ENCODE measurements around the gene TRMT112. TPM values are rescaled to one million over a fixed set of nuclear protein-coding genes. Genes with fewer than 3 reads are reported as not detected.

The TRMT112 gene
- total and polyA plus RNA-seq, 5 donors from 2014 or later, result 95.6 to 512 (median 478) TPM

- Mint-ChIP-seq H3K36me3 (peaks cover 4% of the 10 kb centered on the region), H3K4me3 (no peak overlapping the region), H3K27ac (no peak overlapping the region), H3K9me3 (no peaks in the 10 kb centered on the region), H3K27me3 (no peaks in the 10 kb centered on the region), H3K4me1 (peaks cover 0 to 33% (median 24%) of the 10 kb centered on the region in 4 donors)
- ATAC-seq (ENCODE audit: low read depth in 2 of 2), result peak in 1 of 2 donors; percentile 8
- Histone ChIP-seq H3K4me3 (ENCODE audit: low read depth, low read length) (no peak overlapping the region), H3K27me3 (ENCODE audit: control insufficient read depth, insufficient read depth, low read length) (no peaks in the 10 kb centered on the region), H3K36me3 (ENCODE audit: control insufficient read depth, insufficient read depth, low read length) (peaks cover 9% of the 10 kb centered on the region), H3K4me1 (ENCODE audit: control insufficient read depth, insufficient read depth, low read length, poor library complexity, severe bottlenecking) (peaks cover 18% of the 10 kb centered on the region), H3K27ac (ENCODE audit: insufficient read depth, low read length, poor library complexity, severe bottlenecking) (no peak overlapping the region), H3K9me3 (ENCODE audit: control insufficient read depth in 2 of 2, low read length in 2 of 2) (no peaks in the 10 kb centered on the region)
- DNase-seq, result peak in 1 of 3 donors; percentile 27
Observed at GRCh38 chr11:64334764-64335735, 17.7 kb upstream of the TRMT112 start.

- Mint-ChIP-seq H3K36me3 (peaks cover 4% of the 10 kb centered on the region), H3K9me3 (no peaks in the 10 kb centered on the region), H3K4me3 (peak overlapping the region in 1 of 4 donors; percentile 68), H3K4me1 (peaks cover 0 to 18% (median 14%) of the 10 kb centered on the region in 4 donors), H3K27ac (peak overlapping the region in 1 of 3 donors; percentile 9), H3K27me3 (no peaks in the 10 kb centered on the region)
- no peak for ATAC-seq (ENCODE audit: low read depth in 2 of 2)
- Histone ChIP-seq H3K36me3 (ENCODE audit: control insufficient read depth, insufficient read depth, low read length) (peaks cover 6% of the 10 kb centered on the region), H3K27ac (ENCODE audit: insufficient read depth, low read length, poor library complexity, severe bottlenecking) (no peak overlapping the region), H3K27me3 (ENCODE audit: control insufficient read depth, insufficient read depth, low read length) (no peaks in the 10 kb centered on the region), H3K4me1 (ENCODE audit: control insufficient read depth, insufficient read depth, low read length, poor library complexity, severe bottlenecking) (peaks cover 8% of the 10 kb centered on the region), H3K4me3 (ENCODE audit: low read depth, low read length) (no peak overlapping the region), H3K9me3 (ENCODE audit: control insufficient read depth in 2 of 2, low read length in 2 of 2) (no peaks in the 10 kb centered on the region)
- no peak for DNase-seq
Observed at GRCh38 chr11:64333556-64333955, 16.2 kb upstream of the TRMT112 start.

GRCh38 chr11:64331569-64332371 lies 14.4 kb upstream of the TRMT112 start:
- Mint-ChIP-seq H3K4me3 (peak overlapping the region in 2 of 4 donors; percentile 39 to 42), H3K36me3 (no peaks in the 10 kb centered on the region), H3K4me1 (peaks cover 0 to 7% (median 6%) of the 10 kb centered on the region in 4 donors), H3K27me3 (no peaks in the 10 kb centered on the region), H3K9me3 (no peaks in the 10 kb centered on the region), H3K27ac (peak overlapping the region in 2 of 3 donors; percentile 28 to 66)
- H3K27ac ChIP-seq (ENCODE audit: insufficient read depth, low read length, poor library complexity, severe bottlenecking), result no peak overlapping the region
- no peak overlapping the region for H3K4me3 ChIP-seq (ENCODE audit: low read depth, low read length)
- peaks cover 6% of the 10 kb centered on the region for H3K36me3 ChIP-seq (ENCODE audit: control insufficient read depth, insufficient read depth, low read length)
- H3K27me3 ChIP-seq (ENCODE audit: control insufficient read depth, insufficient read depth, low read length), result no peaks in the 10 kb centered on the region
- DNase-seq, result peak; percentile 42 to 82 (median 60)
- no peaks in the 10 kb centered on the region for H3K9me3 ChIP-seq (ENCODE audit: control insufficient read depth in 2 of 2, low read length in 2 of 2)
- H3K4me1 ChIP-seq (ENCODE audit: control insufficient read depth, insufficient read depth, low read length, poor library complexity, severe bottlenecking), result peaks cover 8% of the 10 kb centered on the region
- ATAC-seq (ENCODE audit: low read depth in 2 of 2), result peak; percentile 71 to 80

GRCh38 chr11:64330888-64331287 lies 13.5 kb upstream of the TRMT112 start:
- Mint-ChIP-seq H3K4me3 (no peak overlapping the region), H3K27ac (peak overlapping the region in 1 of 3 donors; percentile 66), H3K9me3 (no peaks in the 10 kb centered on the region), H3K27me3 (no peaks in the 10 kb centered on the region), H3K36me3 (no peaks in the 10 kb centered on the region), H3K4me1 (peaks cover 0 to 7% (median 6%) of the 10 kb centered on the region in 4 donors)
- ATAC-seq (ENCODE audit: low read depth in 2 of 2) (no peak), DNase-seq (no peak)
- H3K4me3 ChIP-seq (ENCODE audit: low read depth, low read length), result no peak overlapping the region
- H3K9me3 ChIP-seq (ENCODE audit: control insufficient read depth in 2 of 2, low read length in 2 of 2), result no peaks in the 10 kb centered on the region
- H3K4me1 ChIP-seq (ENCODE audit: control insufficient read depth, insufficient read depth, low read length, poor library complexity, severe bottlenecking), result peaks cover 8% of the 10 kb centered on the region
- H3K27me3 ChIP-seq (ENCODE audit: control insufficient read depth, insufficient read depth, low read length), result no peaks in the 10 kb centered on the region
- H3K27ac ChIP-seq (ENCODE audit: insufficient read depth, low read length, poor library complexity, severe bottlenecking), result no peak overlapping the region
- H3K36me3 ChIP-seq (ENCODE audit: control insufficient read depth, insufficient read depth, low read length), result peaks cover 6% of the 10 kb centered on the region

- H3K27me3 ChIP-seq (ENCODE audit: control insufficient read depth, insufficient read depth, low read length), result no peaks in the 10 kb centered on the region
- no peaks in the 10 kb centered on the region for H3K9me3 ChIP-seq (ENCODE audit: control insufficient read depth in 2 of 2, low read length in 2 of 2)
- Mint-ChIP-seq H3K27me3 (no peaks in the 10 kb centered on the region), H3K4me1 (peaks cover 0 to 7% (median 6%) of the 10 kb centered on the region in 4 donors), H3K36me3 (no peaks in the 10 kb centered on the region), H3K4me3 (peak overlapping the region in 2 of 4 donors; percentile 21 to 41), H3K27ac (no peak overlapping the region), H3K9me3 (no peaks in the 10 kb centered on the region)
- no peaks in the 10 kb centered on the region for H3K36me3 ChIP-seq (ENCODE audit: control insufficient read depth, insufficient read depth, low read length)
- H3K4me3 ChIP-seq (ENCODE audit: low read depth, low read length), result no peak overlapping the region
- peaks cover 8% of the 10 kb centered on the region for H3K4me1 ChIP-seq (ENCODE audit: control insufficient read depth, insufficient read depth, low read length, poor library complexity, severe bottlenecking)
- ATAC-seq (ENCODE audit: low read depth in 2 of 2) (no peak), DNase-seq (no peak)
- H3K27ac ChIP-seq (ENCODE audit: insufficient read depth, low read length, poor library complexity, severe bottlenecking), result no peak overlapping the region
Observed at GRCh38 chr11:64327993-64328392, 10.6 kb upstream of the TRMT112 start.

GRCh38 chr11:64327375-64327774 lies 10.0 kb upstream of the TRMT112 start:
- ATAC-seq (ENCODE audit: low read depth in 2 of 2) (no peak), DNase-seq (no peak)
- Histone ChIP-seq H3K4me1 (ENCODE audit: control insufficient read depth, insufficient read depth, low read length, poor library complexity, severe bottlenecking) (peaks cover 8% of the 10 kb centered on the region), H3K27me3 (ENCODE audit: control insufficient read depth, insufficient read depth, low read length) (no peaks in the 10 kb centered on the region), H3K9me3 (ENCODE audit: control insufficient read depth in 2 of 2, low read length in 2 of 2) (no peaks in the 10 kb centered on the region), H3K4me3 (ENCODE audit: low read depth, low read length) (no peak overlapping the region), H3K36me3 (ENCODE audit: control insufficient read depth, insufficient read depth, low read length) (no peaks in the 10 kb centered on the region), H3K27ac (ENCODE audit: insufficient read depth, low read length, poor library complexity, severe bottlenecking) (no peak overlapping the region)
- Mint-ChIP-seq H3K36me3 (no peaks in the 10 kb centered on the region), H3K27ac (no peak overlapping the region), H3K27me3 (no peaks in the 10 kb centered on the region), H3K9me3 (no peaks in the 10 kb centered on the region), H3K4me1 (peaks cover 0 to 7% (median 6%) of the 10 kb centered on the region in 4 donors), H3K4me3 (peak overlapping the region in 2 of 4 donors; percentile 13 to 41)

- no peak overlapping the region for H3K27ac ChIP-seq (ENCODE audit: insufficient read depth, low read length, poor library complexity, severe bottlenecking)
- H3K27me3 Mint-ChIP-seq, result no peaks in the 10 kb centered on the region
- DNase-seq, result no peak
- H3K36me3 ChIP-seq (ENCODE audit: control insufficient read depth, insufficient read depth, low read length), result peaks cover 3% of the 10 kb centered on the region
- H3K4me1 ChIP-seq (ENCODE audit: control insufficient read depth, insufficient read depth, low read length, poor library complexity, severe bottlenecking), result no peaks in the 10 kb centered on the region
- H3K9me3 Mint-ChIP-seq, result no peaks in the 10 kb centered on the region
- ATAC-seq (ENCODE audit: low read depth in 2 of 2), result no peak
- peaks cover 14% of the 10 kb centered on the region for H3K36me3 Mint-ChIP-seq
- H3K4me3 ChIP-seq (ENCODE audit: low read depth, low read length), result no peak overlapping the region
- H3K27me3 ChIP-seq (ENCODE audit: control insufficient read depth, insufficient read depth, low read length), result no peaks in the 10 kb centered on the region
- no peak overlapping the region for H3K27ac Mint-ChIP-seq
- H3K9me3 ChIP-seq (ENCODE audit: control insufficient read depth in 2 of 2, low read length in 2 of 2), result no peaks in the 10 kb centered on the region
- H3K4me3 Mint-ChIP-seq, result peak overlapping the region in 1 of 4 donors; percentile 27
- H3K4me1 Mint-ChIP-seq, result peaks cover 0 to 9% (median 6%) of the 10 kb centered on the region in 4 donors
Observed at GRCh38 chr11:64324692-64325469, 7.5 kb upstream of the TRMT112 start.
